Measurements from ENCODE around the gene ACSS1.

Gene ACSS1

DNA sequence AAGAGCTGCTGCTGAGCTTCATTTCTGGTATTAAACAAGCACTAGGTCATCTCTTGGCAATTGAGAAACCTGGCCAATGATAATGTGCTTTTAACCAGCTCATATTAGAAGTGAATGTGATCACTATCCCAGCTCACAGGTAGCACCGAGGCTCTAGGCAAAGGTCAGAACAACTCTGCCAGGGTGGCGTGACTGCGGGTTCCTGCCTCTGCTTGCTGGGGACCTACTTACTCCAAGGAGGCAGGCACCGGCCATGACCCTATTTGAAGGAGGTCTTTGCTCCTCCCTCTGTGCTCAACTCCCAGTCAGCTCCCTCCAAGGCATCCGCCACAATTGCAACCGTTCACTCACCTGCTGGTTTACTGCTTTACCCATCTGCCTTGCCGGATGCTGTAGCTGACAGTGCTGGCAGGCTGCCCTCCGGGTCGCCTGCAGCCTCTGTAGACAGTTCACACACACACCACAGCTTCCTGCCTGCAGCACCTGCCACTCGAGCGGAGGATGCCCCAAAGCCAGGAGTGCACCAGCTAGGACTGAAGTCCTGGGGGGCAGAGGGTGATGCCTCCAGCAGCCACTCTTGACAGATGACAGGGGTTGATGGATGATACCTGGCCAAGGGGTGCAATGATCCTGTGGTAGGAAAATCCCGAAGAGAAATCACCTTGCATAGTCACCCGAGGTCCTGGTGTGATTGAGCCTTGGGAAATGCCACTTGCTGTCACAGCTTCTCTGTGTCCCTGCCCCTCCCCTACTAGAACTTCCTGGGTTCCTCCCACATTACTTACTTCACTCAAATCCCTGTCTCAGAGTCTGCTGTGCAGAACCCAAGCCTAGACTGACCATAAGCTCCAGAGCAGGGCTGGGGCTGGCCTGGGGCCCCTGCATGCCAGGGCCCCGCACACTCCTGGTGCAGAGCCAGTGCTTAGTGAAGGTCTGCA lies 32.8 kb upstream of the ACSS1 start:
- H3K4me3 ChIP-seq (ENCODE audit: low read depth, low read length), result no peak overlapping the region
- TF ChIP-seq, protein P1, sequence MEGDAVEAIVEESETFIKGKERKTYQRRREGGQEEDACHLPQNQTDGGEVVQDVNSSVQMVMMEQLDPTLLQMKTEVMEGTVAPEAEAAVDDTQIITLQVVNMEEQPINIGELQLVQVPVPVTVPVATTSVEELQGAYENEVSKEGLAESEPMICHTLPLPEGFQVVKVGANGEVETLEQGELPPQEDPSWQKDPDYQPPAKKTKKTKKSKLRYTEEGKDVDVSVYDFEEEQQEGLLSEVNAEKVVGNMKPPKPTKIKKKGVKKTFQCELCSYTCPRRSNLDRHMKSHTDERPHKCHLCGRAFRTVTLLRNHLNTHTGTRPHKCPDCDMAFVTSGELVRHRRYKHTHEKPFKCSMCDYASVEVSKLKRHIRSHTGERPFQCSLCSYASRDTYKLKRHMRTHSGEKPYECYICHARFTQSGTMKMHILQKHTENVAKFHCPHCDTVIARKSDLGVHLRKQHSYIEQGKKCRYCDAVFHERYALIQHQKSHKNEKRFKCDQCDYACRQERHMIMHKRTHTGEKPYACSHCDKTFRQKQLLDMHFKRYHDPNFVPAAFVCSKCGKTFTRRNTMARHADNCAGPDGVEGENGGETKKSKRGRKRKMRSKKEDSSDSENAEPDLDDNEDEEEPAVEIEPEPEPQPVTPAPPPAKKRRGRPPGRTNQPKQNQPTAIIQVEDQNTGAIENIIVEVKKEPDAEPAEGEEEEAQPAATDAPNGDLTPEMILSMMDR (IDR thresholded peaks at IDR 0.05; ENCODE audit: insufficient read depth, low read length, missing control alignments), result no peak
- no peak for DNase-seq (ENCODE audit: low read depth, low spot score)
- POLR2A ChIA-PET, result no interaction called here
- CTCF ChIA-PET, result interaction anchor here (0.9 kb wide), 1 partner anchor 10 kb away, joined by 3 read pairs; no protein-coding TSS in a partner anchor

DNA sequence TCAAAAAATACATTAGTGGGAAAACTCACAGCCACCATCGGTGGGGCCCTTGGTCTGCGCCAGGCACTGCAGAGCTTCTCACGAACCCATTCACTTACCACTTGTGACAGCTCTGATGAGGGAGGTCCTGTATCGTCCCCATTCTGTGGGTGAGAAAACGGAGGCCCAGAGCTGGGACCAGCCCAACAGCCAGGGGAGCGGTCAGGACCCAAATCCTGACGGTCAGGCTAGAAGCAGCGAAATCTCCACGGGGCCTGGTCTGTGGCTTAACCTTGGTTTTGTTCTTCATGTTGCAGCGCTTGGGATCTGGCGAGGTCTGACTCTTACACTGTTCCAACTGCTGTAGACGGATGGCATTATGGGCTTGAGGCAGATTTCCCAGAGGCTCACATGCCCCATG lies 31.7 kb upstream of the ACSS1 start:
- no peak overlapping the region for H3K4me3 ChIP-seq (ENCODE audit: low read depth, low read length)

DNA sequence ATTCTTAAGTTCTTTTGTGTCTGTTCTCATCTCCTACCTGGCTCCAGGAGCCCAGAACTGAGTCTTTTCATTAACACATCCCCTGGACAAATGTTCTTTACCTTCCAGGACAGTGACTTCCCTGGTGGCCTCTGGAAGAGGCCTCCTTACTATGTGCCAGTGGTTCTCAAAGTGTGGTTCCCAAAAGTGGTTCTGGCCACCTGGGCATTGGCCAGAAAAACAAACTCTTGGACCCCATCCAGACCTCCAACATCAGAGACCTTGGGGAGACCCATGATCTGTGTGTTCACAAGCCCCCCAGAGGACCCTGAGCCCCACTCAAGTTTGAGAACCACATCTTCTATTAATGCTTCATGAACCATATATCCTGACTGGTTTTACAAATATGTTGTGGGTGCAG lies 31.2 kb upstream of the ACSS1 start:
- H3K4me3 ChIP-seq (ENCODE audit: low read depth, low read length), result no peak overlapping the region
- TF ChIP-seq, protein P1 (IDR thresholded peaks at IDR 0.05; ENCODE audit: insufficient read depth, low read length, missing control alignments), result no peak
- CTCF ChIA-PET, result no interaction called here
- no peak for DNase-seq (ENCODE audit: low read depth, low spot score)
- POLR2A ChIA-PET, result no interaction called here

More for the DNA sequence above, 31.7 kb upstream of the ACSS1 start:
- no peak for DNase-seq (ENCODE audit: low read depth, low spot score)
- ChIA-PET CTCF (interaction anchor here (0.9 kb wide), 1 partner anchor 9 kb away, joined by 3 read pairs; no protein-coding TSS in a partner anchor), POLR2A (no interaction called here)
- TF ChIP-seq, protein P1 (IDR thresholded peaks at IDR 0.05; ENCODE audit: insufficient read depth, low read length, missing control alignments), result no peak

DNA sequence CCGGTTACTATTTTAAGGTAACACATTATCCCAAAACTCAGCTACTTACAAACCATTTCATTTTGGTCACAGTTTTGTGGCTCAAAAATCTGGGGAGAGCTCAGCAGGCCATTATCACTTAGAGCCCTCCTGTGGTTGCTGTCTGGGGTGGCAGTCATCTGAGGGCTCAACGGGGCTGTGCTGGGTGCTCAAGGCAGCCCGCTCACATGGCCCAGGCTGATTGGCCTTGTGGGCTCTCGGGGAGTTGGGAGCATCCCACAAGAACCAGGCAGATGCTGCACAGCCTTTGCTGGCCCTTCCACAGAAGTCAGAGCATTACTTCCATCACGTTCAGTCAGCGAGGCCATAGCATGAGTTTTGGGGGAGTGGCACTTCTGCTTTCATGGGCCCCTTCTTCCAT lies 30.3 kb upstream of the ACSS1 start:
- POLR2A ChIA-PET, result no interaction called here

DNA sequence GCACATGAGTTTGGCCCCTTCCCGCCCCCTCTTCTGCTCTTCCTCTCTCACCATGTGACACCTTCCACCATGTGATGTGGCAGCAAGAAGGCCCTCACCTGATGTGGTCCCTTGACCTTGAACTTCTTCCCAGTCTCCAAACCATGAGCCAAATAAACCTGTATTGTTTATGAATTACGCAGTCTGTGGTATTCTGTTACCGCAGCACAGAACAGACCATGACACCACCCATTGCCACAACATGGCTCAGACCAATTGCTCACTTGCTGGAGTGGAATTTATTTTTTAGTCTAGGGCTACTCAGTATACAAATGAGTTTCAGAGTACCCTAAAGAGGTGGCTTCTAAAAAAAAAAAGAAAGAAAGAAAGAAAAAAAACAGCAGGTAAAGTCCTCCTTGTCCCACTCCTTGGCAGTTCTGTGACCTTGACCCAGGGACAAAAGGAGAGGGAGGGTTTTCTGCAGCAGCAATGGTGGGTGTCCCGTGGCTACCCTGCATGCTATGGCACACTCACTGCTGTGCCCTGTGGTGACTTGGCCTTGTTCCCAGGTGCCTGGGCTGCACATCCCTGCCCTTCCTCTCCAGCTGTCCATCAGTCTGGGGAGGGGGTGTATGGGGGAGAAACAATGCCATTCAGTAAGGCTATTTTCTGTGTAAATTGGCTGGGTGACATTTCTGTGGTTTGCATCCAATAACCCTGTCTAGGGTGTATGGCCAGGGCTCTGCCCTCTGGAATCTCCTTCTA lies 29.4 kb upstream of the ACSS1 start:
- ChIA-PET CTCF (no interaction called here), POLR2A (no interaction called here)
- DNase-seq (ENCODE audit: low read depth, low spot score), result no peak
- TF ChIP-seq, protein P1 (IDR thresholded peaks at IDR 0.05; ENCODE audit: insufficient read depth, low read length, missing control alignments), result no peak
- H3K4me3 ChIP-seq (ENCODE audit: low read depth, low read length), result no peak overlapping the region

More for the DNA sequence above, 30.3 kb upstream of the ACSS1 start:
- TF ChIP-seq, protein P1 (IDR thresholded peaks at IDR 0.05; ENCODE audit: insufficient read depth, low read length, missing control alignments), result no peak
- CTCF ChIA-PET, result no interaction called here
- no peak overlapping the region for H3K4me3 ChIP-seq (ENCODE audit: low read depth, low read length)
- DNase-seq (ENCODE audit: low read depth, low spot score), result no peak
